Measurements from ENCODE around the gene DCAF4. TPM values are rescaled to one million over a fixed set of nuclear protein-coding genes. Genes with fewer than 3 reads are reported as not detected.

DCAF4 gene
- total RNA-seq, 1 donor from 2014 or later = 14.2 TPM

DNA sequence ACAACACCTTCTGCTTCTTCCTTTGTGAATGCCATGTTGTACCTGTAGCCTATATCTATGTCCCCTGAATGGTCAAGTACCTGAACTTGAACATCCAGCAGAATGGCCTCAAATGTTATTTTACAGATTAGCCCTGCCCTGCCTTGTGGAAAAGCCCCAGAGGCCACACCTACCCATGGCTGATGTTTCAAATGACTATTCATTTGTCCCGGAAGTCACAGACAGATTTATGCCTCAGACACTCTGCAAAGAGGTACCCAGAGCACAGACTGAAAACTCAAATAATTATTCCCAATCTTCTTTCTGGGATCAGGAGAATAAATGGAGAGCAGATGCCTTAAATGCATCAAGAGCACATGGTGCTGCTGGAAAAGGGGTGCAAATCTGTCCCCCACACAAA, 19.4 kb upstream of the DCAF4 start:
- no peaks in the 10 kb centered on the region for H3K27me3 ChIP-seq
- no peak for DNase-seq (ENCODE audit: extremely low spot score in 2 of 2)
- H3K36me3 ChIP-seq = no peaks in the 10 kb centered on the region
- intact Hi-C loops (cut with DNase I) = no loop called here
- no peak for TF ChIP-seq POLR2A (IDR thresholded peaks at IDR 0.05)
- TF ChIP-seq, protein P1, sequence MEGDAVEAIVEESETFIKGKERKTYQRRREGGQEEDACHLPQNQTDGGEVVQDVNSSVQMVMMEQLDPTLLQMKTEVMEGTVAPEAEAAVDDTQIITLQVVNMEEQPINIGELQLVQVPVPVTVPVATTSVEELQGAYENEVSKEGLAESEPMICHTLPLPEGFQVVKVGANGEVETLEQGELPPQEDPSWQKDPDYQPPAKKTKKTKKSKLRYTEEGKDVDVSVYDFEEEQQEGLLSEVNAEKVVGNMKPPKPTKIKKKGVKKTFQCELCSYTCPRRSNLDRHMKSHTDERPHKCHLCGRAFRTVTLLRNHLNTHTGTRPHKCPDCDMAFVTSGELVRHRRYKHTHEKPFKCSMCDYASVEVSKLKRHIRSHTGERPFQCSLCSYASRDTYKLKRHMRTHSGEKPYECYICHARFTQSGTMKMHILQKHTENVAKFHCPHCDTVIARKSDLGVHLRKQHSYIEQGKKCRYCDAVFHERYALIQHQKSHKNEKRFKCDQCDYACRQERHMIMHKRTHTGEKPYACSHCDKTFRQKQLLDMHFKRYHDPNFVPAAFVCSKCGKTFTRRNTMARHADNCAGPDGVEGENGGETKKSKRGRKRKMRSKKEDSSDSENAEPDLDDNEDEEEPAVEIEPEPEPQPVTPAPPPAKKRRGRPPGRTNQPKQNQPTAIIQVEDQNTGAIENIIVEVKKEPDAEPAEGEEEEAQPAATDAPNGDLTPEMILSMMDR (IDR thresholded peaks at IDR 0.05) = no peak
- no peaks in the 10 kb centered on the region for H3K9me3 ChIP-seq
- H3K4me1 ChIP-seq = peaks cover 14% of the 10 kb centered on the region
- H3K4me3 ChIP-seq = no peak overlapping the region
- no peak overlapping the region for H3K27ac ChIP-seq

DNA sequence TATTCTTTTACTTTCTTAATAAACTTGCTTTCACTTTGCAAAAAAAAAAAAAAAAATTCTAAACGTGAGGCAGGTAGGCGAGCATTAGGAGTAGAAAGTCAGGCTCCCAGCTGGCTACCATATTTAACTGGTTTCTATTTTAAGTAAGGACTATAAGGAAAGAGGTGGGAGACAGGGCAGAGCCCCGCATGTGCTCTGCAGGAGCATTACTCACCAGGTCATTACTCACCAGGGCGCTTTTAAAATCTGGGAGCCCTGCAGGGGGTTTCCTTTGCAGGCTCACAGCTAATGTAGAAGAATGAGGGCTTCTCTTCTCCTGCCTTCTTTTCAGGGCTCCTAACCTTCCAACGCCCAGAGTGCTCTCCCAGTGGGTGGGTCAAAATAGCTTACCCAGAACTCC, 18.4 kb upstream of the DCAF4 start:
- DNase-seq (ENCODE audit: extremely low spot score in 2 of 2) = no peak
- H3K4me1 ChIP-seq = peaks cover 14% of the 10 kb centered on the region
- H3K9me3 ChIP-seq = no peaks in the 10 kb centered on the region
- no peaks in the 10 kb centered on the region for H3K27me3 ChIP-seq
- TF ChIP-seq POLR2A (IDR thresholded peaks at IDR 0.05) (no peak), POLR2AphosphoS5 (IDR thresholded peaks at IDR 0.05; ENCODE audit: insufficient read depth in 1 of 2, low read depth in 1 of 2) (no peak)
- TF ChIP-seq, protein P1 (IDR thresholded peaks at IDR 0.05) = no peak
- no peak overlapping the region for H3K4me3 ChIP-seq
- no peaks in the 10 kb centered on the region for H3K36me3 ChIP-seq
- no peak overlapping the region for H3K27ac ChIP-seq
- intact Hi-C loops (cut with DNase I) = no loop called here

DNA sequence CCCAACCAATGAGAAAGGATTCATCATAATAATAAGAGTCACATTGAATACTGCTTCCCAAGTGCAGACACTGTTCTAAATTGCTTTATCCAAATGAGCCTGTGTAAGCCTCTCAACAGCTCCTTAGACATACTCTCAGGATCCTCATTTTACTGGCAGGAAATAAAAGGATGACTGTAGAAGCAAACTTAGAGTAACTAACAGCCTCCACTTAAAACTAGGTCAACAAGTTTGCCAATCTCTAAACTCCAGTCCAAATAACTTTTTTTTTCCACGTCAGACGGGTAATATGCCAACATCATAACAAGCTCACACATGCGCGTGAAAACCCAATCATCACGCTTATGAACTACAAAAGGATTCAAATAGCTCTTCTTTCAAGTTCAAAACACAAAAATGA, 17.1 kb upstream of the DCAF4 start:
- H3K27me3 ChIP-seq = no peaks in the 10 kb centered on the region
- no peak for TF ChIP-seq POLR2AphosphoS5 (IDR thresholded peaks at IDR 0.05; ENCODE audit: insufficient read depth in 1 of 2, low read depth in 1 of 2)
- no peak for TF ChIP-seq POLR2A (IDR thresholded peaks at IDR 0.05)
- TF ChIP-seq, protein P1 (IDR thresholded peaks at IDR 0.05) = no peak
- no peak for DNase-seq (ENCODE audit: extremely low spot score in 2 of 2)
- H3K9me3 ChIP-seq = no peaks in the 10 kb centered on the region
- H3K4me1 ChIP-seq = peaks cover 14% of the 10 kb centered on the region
- H3K36me3 ChIP-seq = no peaks in the 10 kb centered on the region
- intact Hi-C loops (cut with DNase I) = no loop called here
- no peak overlapping the region for H3K4me3 ChIP-seq
- no peak overlapping the region for H3K27ac ChIP-seq

DNA sequence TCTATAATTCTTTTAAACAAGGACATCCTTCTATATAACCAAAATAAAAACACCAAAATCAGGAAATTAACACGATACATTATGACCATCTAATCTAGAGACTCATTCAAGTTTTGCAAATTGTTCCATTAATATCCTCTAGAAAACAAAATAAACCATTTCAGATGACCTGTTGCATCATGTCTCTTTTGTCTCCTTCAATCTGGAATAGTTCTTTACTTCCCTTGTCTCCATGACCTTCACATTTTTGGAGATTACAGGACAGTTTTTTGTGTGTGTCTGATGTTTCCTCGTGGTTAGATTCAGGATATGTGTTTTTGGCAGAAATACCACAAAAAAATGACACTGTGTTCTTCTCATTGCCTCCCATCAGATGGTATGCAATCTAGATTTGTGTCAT, 12.5 kb upstream of the DCAF4 start:
- Histone ChIP-seq H3K4me1 (peaks cover 7% of the 10 kb centered on the region), H3K27me3 (no peaks in the 10 kb centered on the region), H3K9me3 (no peaks in the 10 kb centered on the region), H3K4me3 (no peak overlapping the region), H3K27ac (no peak overlapping the region), H3K36me3 (no peaks in the 10 kb centered on the region)
- intact Hi-C loops (cut with DNase I) = no loop called here
- TF ChIP-seq POLR2AphosphoS5 (IDR thresholded peaks at IDR 0.05; ENCODE audit: insufficient read depth in 1 of 2, low read depth in 1 of 2) (no peak), POLR2A (IDR thresholded peaks at IDR 0.05) (no peak)
- TF ChIP-seq, protein P1 (IDR thresholded peaks at IDR 0.05) = no peak
- DNase-seq (ENCODE audit: extremely low spot score in 2 of 2) = no peak

DNA sequence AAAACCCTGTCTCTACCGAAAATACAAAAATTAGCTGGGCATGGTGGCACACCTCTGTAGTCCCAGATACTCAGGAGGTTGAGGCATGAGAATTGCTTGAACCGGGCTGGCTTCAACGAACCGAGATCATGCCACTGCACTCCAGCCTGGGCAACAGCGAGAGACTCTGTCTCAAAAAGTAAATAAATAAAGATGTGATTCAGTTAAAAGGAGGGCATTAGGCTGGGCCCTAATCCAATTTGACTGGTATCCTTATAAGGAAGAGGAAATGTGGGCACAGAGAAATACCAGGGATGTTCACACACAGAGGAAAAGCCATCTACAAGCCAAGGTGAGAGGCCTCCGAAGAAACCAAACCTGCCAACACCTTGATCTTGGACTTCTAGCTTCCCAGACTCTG, 10.1 kb upstream of the DCAF4 start:
- Histone ChIP-seq H3K4me3 (no peak overlapping the region), H3K9me3 (no peaks in the 10 kb centered on the region), H3K4me1 (no peaks in the 10 kb centered on the region), H3K27me3 (no peaks in the 10 kb centered on the region), H3K27ac (no peak overlapping the region), H3K36me3 (no peaks in the 10 kb centered on the region)
- DNase-seq (ENCODE audit: extremely low spot score in 2 of 2) = no peak
- no peak for TF ChIP-seq POLR2AphosphoS5 (IDR thresholded peaks at IDR 0.05; ENCODE audit: insufficient read depth in 1 of 2, low read depth in 1 of 2)
- TF ChIP-seq, protein P1 (IDR thresholded peaks at IDR 0.05) = no peak
- no peak for TF ChIP-seq POLR2A (IDR thresholded peaks at IDR 0.05)
- intact Hi-C loops (cut with DNase I) = no loop called here
